NCI-H345 (cell line): ENCODE measurements around the gene NR2E1.

Experiments used
- DNase-seq: peaks from one replicate; lab custom pipeline; 2025; lab: John Stamatoyannopoulos, UW

The NR2E1 gene

DNA sequence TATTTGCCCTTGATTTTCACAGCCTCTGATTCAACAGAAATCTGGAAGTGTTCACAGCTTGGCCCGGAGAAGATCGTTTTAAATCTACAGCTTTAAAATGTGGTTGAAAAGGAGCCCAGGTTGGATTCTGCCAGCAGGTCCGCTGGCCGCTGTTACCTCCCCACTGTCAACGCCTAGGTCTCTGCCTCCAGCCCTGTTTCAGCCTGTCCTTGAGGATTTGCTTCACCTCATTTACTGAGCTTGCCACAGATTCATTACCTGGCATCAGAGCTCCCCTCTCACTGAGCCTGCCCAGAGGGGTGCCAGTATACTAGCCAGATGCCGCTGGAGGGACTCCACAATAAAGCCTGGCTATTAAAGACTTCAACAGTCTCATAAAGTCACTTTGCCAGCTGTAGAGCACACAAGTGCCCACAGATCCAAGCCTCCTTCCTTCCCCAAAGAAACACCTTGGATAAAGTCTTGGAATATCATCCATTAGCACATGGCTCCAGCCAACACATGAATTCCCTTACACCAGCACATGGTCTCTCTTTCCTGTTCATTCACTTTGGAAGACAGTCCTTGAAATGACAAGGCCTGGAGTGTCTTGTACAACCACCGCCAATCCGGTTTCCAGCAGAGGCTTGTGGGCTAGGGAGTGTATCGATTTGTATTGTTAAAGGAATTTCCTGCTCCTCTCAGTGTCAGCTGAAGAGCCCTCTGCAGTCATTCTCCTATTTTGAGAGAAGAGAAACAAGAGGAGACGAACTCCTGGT is 9.5 kb upstream of the NR2E1 start:
- DNase-seq = peak; percentile 68

DNA sequence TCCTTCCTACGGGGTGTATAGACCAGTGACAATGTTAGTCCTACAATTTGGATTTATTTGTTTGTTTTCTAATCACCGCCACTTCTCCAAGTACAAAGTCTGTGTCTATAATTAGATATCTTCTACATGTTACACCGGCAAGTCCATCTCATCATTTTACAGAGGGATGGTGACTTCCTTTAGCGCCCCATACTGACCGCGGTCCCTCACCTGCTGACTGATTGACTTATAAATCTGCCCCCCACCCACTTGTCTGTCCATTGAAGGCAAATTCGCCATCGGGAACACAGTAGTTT is 8.9 kb upstream of the NR2E1 start:
- DNase-seq = no peak

DNA sequence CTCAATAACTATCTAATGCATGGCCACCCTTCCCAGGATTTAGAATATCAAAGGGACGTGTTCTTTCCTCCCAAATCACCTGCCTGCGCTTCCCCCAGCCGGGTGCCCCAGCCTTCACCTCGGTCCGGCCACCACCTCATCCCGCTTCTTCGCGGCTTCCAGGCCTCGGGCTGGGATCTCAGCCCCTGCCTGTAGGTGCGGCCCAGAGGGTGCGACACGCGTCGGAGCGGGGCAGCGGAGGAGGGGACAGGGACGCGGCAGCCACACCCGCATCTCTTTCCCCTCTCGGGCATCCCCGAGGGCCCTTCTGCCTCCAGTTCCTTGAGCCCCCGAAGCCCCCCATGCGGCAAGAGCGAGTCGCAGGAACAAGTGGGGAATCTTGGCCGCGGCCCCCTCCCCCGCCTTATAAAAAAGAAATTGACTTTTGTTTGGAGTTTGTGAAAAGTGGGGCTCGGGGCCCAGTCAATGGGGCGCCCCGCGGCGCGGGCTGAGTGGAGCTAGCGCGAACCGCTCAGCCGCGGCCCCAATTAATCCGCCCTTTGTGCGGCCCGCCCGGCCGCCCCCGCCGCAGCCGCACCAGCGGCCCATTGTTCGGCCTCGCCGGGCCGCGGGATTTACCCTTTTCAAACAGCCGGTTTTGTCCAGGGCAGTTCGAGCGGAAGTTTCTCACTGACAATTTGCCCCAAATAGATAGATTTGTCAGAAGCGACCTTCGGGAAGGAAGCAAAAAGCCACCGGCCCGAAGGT is 8.4 kb upstream of the NR2E1 start:
- DNase-seq = peak; percentile 21

DNA sequence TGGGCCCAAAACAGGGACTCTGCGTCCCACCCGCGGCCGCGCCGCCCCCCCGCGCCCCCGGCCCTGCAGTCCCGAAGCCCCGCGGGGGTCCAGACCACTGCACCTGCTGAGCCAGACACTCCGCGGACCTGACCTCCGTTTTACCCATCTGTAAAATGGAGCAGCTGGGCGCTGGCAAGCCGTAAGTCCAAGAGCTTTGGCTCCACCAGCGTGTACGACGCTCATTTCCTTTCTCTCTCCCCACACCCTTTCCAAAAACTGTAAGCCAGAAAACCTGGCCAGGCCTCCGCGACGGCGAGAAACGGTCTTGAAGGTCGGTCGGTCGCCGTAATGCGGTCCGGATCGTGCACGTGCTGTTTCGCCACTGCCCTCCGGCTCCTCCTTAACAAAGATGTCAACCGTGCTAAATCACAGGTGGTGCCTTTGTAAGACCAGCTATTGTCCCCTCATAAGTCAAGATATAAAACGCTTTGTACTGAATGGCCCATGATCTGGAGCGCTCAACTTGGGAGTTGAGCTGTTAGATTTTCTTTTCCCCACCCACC is 7.8 kb upstream of the NR2E1 start:
- DNase-seq = no peak

DNA sequence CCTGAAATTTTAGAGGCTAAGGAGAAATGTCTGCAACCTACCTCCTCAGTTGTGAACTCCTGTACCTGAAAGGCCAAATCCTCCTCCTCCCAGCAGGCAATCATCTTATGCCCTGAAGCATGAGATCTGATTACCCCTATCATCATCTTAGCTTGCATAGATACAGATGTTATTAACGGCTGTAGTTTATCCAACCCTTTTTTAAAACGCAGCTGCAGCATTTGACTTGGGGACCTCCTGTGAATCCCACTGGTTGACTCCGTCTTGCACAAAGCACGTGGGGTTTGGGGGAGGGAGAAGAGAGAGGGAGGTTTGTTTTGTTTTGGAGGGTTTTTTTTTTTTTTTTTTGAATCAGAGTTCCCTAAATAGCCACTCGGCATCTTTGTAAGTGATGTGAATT is 5.8 kb upstream of the NR2E1 start:
- no peak for DNase-seq

DNA sequence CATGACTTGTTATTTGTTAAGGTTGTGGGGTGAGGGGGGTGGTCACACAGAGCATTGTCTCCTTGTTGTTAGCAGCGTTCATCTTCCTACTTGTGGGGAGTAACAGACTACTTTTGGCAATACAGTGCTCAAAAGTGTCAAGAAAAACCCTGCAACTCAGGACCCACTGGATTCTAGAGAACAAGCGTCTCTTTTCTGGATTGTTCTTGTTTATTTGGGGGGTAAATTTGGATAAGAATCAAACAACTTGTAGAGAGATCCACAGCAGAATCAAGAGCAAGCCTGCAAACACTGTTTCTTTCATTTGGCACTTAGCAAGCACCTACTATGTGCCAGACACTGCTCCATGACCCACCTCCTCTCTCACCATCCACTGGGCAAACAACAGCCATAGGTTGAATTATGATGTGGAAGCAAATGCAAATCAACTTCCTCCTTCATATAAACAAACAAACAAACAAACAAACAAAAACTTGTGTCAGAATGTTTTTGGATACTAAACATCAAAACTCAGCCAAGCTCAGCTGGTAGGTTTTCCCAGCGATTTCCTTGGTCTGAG is 4.0 kb upstream of the NR2E1 start:
- DNase-seq = no peak

DNA sequence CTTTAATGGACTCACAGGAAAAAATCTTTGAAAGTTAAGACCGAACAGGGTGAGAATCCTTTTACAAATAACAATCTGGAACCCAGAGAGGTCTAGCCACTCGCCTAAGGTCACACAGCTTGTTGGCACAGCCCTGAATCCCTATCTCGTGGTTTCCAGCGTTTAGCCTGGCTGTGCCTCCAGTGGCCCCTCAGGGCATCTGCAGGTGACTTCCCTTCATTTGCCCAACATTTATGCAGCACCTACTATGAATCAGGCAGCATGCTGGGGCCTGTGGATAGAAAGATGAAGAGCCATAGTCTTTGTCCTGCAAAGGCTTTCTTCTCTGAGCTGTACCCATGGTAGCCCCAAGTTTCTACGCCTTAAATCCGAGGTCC is 2.6 kb upstream of the NR2E1 start:
- no peak for DNase-seq

DNA sequence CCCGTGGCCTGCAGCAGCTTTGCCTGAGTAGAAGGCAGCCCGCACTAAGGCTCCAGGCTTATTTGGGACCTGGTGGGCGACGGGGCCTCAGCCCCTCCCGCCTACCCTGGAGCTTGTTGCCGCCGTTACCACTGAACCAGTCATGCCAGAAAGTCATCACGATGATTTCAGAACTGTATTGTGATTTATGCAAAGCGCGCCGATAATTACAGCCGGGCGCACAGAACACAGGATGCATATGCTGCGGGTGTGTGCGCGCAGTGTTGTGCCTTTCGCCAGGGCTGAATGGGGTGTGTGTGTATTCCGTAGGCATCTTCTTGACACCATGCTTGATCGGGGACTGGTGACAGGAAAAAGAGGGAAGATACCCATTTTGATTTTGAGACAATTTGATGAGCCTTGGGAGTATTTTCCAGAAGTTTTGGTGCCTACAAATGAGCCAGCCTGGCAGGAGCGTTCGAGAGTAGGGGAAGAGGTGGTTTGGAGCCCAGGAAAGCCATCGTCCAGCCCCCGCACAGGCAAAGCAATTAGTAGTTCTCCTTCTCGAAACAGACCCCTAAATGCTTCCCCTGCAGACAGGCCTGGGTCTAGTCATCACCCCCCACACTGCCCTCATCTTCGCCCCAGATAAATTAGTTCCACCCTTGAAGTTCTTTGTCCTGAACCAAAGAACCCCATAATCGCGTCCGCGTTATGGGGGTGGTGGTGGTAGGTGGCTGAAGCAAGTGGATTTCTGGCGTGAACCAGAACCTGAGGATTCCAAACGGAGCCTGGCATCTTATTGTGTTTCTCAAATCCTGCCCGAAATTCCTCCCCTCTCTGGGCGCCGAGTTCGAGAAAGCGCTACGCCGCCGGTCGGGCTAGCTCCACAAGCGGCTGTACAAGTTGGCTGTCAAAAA is 1.9 kb upstream of the NR2E1 start:
- no peak for DNase-seq

DNA sequence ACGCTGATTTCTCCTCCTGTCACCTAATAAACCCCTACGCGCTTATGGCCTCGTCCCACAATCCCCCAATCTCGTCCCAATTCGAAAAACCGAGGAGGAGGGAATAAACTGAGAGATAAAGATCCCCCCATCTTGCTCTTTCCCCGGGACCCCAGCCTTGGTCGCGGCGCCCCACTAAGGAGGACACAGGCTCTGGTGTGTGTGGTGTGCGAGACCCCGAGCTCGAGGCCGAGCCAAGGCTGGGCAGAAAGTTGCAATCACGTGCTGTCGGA is 1.3 kb upstream of the NR2E1 start:
- DNase-seq = no peak

DNA sequence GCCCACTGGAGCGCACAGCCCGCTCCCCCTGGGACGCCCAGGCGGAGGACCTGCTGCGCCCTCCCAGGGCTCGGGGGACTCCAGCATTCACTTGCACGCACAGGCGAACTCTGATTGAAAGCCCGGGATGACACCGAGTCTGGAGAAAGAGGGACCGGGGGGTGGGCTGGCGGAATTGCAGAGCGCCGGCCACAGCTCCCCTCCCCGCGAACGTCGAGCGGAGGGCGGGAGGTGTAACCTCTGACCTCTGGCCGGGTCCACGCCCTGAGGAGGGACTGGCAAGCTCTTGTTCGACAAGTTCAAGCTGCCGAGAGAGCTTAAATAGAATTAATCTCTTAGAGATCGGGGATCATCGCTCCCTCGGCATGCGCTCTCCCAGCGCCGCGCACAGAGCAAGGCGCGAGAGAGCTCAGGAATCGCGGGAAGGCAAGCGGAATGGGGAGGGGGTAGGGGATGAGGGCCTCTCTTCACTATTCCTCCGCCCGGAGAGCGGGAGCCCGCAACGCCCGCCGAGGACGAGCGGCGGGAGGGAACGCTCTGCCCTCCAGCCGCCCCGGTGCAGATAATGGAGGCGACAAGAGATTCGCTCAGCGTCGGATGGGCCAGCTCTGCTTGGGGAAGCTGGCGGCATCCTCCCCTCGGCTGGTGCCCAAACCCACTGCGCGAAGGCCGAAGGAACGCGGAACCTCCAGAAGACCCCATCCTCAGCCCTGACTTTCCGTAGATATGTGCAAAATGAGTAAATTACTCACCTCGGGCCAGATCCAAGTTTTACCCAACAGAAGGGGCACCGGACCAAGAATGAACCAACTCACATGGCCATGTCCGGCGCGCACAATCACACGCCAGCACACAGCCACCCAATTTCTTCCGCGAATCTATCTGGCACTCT is 761 bp upstream of the NR2E1 start:
- DNase-seq = peak; percentile 27

DNA sequence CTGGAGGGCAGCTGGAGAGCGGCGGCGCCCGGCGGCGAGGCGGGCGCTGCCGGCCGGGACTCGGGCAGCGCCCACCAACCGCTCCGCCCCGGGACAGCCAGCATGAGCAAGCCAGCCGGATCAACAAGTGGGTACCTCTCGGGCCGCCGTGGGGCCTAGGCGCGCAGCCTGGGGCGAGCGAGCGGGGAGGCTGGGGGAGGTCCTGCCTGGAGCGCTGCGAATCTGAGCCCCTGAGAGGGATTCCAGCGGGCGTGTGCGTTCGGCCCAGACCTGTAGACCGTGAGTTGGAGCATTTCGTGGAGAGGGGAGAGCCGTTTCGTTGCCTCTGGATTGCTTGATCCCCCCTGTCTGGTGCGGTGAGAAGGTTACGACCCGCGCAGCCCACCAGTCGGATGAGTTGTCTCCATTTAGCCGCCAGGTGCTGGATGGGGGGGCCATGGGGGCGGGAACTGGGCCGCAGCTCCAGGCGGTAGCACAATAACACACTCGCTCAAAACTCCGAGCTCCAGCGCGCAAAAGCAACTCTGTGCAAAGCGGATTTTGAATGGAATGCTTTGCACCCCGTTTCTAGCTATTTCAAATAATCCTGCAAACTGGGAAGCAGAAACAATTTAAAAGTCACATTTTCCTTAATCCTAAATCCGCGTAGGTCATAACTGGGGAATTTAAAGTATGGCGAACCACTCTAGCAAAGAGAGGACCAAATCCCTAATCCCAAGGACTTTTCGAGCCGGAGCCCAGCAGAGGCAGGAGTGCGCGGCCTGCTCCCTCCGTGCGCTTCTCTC is 1.0 kb downstream of the NR2E1 start:
- no peak for DNase-seq

DNA sequence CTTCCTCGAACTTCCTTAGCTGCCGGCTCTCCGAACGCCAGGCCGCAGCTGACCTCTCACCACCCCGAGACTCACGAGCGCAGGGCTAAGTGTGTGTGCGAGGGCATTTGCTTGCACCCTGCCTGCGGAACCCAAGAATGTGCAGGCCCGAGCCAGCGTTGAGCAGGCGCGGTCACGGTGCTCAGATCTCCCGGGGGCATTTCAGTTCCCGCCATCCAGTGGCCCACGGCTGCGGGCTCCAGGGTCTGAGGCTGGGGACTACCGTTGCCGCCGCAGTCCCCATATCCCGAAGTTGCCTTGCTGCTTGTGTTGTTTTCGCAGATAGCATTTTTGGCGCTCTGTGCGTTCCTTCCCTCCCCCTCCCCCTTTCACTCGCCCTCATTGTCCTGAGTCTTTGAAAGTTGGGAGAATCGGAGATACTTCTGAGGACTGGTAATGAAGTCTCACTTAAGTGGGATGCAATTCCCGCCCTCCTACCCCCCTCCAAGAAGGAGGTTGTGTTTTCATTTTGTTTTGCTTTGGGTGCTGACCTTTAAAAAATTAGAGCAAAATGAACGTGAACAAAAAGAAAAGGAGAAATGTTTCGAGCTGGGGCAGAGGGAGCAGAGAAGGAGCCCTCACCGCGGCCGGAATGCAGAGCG is 1.7 kb downstream of the NR2E1 start:
- DNase-seq = no peak

DNA sequence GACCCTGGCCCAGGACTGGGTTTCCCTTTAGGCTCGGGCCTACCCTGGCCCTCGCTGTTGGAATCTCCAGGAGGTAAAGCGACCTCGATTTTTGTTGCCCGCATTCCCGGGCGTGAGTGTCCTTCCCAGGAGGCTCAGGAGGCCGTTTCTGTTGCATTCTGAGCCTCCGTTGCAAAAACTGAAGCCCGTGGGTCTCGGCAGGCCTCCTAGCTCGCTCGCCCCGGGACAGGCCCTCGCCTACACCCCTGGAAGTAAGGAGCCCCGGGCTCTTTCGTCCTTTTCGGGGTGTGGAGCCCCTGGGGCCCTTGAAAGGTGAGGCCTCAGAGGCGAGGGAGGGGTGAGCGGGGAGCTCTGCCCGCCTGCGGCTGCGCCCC is 2.3 kb downstream of the NR2E1 start:
- DNase-seq = no peak

DNA sequence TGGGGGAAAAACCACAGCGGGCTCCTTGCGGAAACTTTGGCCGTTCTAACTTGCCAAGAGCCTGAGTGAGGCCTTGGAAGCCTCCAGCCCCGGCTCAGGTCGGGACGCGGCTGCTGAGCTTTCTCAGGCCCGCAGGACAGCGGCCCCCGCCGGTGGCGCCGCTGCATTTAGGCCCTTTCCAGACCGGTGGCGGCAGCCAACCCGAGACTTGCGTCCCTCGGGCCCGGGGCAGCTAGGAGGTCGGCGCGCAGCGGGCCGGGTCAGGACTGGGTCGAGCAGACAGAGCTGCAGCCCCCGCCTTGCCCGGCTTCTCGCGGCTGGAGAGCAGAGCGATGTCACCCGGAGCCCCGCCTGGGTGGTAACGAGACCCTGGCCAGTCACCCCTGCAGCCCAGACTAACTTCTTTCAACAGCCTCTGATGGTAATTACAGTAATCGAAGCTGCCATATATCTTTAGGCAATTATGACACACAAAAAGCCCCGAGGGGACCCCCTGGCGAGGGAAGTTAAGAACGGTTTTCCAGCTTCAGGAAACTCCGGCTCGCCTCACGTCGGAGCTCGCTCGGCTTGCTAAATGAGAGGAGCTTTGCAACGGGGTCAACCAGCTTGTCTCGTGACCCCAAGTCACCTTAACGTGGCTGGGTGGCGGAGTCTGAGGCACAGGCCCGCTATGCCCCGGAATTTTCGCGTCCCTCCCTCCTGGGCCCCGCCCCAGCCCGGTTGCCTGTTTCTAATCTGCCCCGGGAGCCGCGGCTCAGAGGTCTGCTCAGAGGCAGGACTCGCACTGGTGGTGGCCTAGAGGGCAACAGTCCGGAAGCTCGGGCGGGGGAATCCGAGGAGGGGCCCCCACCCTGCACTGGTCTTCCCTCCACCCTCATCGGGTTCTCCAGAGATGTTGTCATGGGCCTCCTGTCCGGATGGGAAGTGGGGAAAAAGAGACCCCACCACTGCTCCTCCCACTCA is 3.0 kb downstream of the NR2E1 start:
- no peak for DNase-seq

DNA sequence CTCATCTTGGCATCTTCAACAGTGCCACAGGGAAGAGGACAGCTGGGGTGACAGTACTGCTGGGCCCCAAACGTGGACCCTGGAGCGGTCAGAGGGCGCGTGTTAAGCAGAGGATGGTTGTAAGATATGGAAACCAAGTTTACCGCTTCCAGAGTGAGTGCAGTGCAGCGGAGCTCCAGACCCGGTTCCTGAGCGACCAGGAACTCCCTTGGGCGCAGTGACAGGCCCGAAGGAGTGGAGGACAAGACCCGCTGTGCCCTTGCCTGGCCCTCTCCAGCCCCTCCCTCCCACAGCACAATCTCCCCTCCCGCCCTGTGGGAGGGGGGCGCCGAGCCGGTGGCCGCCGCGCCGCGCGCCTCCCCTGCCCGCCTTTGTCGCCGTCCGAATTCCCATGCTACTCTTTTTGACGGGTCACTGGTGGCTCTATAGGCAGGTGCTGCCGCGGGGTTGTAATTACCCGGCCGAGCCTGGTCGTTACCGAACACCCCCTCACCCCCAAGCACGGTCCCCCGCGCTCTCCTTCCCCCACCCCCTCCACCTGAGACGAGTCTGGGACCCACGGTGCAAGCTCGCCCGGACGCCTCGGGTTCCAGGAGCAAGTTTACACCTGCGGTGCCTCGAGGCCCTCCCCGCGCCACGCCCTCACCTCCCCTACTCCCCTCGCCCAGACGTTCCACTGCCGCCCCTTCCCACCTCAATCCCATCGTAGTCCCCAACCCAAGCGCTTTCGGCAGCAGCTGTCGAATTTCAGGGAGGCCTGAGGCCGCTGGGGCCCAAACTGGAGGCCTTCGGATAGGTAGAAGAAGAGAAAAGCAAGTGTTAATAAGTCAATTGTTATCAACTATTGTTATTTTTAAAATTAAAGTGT is 3.9 kb downstream of the NR2E1 start:
- DNase-seq = no peak

DNA sequence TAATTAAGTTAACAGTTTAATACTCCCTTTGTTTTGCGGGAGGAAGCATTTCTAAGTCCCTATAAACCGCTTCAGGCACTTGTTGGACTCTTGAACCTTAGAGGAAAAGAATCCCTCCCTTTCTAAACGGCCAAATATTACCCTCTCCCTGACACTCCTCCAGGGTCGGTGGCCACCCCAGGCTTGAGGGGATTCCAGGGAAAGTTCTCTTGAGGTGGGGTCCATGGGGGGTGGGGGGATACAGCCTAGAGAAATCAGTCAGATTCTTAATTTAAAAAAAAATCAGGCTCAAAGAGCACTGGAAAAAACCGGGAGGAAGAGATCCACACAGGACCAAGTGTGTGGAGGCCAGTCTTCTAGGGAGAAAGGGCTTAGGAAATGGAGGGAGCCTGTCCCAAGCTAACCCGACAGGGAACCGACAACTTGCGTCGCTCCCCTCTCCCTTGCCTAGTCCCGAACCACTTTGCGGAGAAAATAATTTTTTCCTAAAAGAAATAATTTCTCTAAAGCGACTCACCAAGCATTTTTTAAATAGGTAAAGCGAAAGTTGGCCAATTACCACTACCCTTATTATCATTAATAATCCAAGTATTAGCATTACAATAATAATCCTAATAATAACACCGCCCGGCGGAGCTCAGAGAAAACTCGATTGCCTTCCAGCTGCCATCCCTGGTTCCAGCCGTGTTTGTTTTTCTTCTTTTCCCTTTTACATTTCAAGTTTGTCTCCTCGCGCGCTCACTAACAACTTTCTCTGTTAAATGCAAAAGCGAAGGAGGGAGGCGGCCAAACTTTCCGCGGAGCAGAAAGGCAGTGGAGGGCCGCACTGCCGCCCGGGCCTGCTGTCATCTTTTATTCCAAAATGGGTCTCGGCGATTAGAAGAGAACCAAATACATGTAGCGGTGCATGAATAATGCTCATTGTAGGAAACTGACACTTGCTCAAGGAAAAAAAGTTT is 4.8 kb downstream of the NR2E1 start:
- no peak for DNase-seq
